HG02884 (cell line): Measurements from ENCODE around the gene RNF13.
"Not testable (repeated sequence)": the region's sequence is repeated elsewhere in the genome, so short reads cannot be mapped to it uniquely, and the experiment has no call there.

Experiments
- ATAC-seq: cut with Tn5 transposase; IDR thresholded peaks from one replicate; pipeline ENCODE4 v1.9.1; 2021; ENCODE audit warnings: mild to moderate bottlenecking, moderate library complexity; ENCODE audit not compliant: unreplicated experiment

RNF13 gene

DNA sequence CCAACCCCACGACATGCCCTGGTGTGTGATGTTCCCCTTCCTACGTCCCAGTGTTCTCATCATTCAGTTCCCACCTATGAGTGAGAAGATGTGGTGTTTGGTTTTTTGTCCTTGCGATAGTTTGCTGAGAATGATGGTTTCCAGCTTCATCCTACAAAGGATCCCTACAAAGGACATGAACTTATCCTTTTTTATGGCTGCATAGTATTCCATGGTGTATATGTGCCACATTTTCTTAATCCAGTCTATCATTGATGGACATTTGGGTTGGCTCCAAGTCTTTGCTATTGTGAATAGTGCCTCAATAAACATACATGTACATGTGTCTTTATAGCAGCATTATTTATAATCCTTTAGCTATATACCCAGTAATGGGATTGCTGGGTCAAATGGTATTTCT lies 131.0 kb downstream of the RNF13 start:
- not testable (repeated sequence) for ATAC-seq

DNA sequence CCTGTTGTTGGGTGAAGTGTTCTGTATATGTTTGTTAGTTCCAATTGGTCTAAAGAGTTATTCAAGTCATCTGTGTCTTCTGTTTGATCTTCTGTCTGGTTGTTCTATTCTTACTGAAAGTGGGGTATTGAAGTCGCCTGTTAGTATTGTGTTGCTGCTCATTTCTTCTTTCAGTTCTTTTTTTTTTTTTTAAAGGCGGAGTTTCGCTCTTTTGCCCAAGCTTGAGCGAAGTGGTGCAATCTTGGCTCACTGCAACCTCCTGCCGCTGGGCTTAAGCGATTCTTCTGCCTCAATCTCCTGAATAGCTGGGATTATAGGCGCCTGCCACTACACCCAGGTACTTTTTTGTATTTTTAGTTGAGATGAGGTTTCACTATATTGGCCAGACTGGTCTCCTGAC lies 134.2 kb downstream of the RNF13 start:
- ATAC-seq, result no peak

DNA sequence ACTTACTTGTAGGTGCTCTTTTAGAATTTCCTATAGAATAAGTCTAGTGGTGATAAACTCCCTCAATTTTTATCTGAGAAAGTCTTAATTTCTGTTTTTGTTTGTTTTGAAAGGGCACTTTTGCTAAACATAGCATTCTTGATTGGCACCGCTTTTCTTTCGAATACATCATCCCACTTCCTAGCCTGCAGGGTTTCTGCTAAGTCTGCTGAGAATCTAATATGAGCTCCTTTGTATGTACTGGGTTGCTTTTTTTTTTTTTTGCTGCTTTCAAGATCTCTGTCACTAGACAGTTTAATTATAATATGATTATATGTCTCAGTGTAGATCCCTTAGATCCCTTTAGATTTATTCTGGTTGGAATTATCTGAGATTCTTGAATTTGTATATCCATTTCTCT lies 136.2 kb downstream of the RNF13 start:
- ATAC-seq, result no peak

GRCh38 chr3:149954812-149955211 lies 141.8 kb downstream of the RNF13 start:
- ATAC-seq, result no peak

DNA sequence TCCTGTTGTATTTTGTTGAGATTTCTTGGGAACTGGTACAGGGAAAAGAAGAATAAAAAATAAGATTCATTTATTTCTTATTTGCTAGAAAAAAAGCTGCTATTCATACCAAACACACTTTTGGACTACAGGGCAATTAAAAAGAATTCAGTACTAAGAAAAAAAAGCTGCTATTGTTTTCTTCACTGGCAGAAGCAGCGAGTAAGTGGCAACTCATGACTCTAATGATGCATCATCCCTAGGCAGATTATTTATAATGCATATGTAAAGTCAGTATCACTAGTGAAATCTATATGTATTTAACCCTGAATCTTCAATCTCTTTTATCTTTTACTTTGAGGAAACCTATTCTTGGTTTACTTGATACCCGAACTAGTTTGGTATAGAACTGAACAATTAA lies 142.4 kb downstream of the RNF13 start:
- ATAC-seq, result no peak

GRCh38 chr3:149957361-149958125 lies 144.5 kb downstream of the RNF13 start:
- ATAC-seq, result no peak

- no peak for ATAC-seq
These were observed 145.3 kb downstream of the RNF13 start for GRCh38 chr3:149958171-149958796.

- ATAC-seq, result no peak
These were observed 146.4 kb downstream of the RNF13 start for GRCh38 chr3:149959443-149959842.

- ATAC-seq, result no peak
These were observed 150.5 kb downstream of the RNF13 start for GRCh38 chr3:149963485-149963884.

- ATAC-seq, result no peak
These were observed 151.3 kb downstream of the RNF13 start for GRCh38 chr3:149964291-149964690.

DNA sequence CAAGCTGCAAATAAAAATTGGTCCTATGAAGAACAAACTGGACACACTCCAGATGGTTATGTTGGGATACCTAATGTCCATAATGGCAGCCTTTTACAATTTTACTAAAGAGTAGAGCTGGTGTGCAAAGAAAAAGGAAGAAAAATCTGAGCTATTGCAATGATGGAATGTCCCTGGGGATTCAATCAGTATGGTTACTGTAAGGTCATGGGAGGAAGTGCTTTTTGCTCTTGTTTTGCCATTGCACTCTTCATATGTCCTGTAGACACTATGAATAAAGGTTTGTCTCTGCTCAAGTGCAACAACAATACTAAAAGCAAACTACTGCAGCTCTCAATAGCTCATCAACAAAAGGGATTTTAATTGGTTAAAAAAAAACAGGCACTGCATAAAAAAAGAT lies 152.3 kb downstream of the RNF13 start:
- no peak for ATAC-seq

GRCh38 chr3:149967086-149967685 lies 154.2 kb downstream of the RNF13 start:
- no peak for ATAC-seq

DNA sequence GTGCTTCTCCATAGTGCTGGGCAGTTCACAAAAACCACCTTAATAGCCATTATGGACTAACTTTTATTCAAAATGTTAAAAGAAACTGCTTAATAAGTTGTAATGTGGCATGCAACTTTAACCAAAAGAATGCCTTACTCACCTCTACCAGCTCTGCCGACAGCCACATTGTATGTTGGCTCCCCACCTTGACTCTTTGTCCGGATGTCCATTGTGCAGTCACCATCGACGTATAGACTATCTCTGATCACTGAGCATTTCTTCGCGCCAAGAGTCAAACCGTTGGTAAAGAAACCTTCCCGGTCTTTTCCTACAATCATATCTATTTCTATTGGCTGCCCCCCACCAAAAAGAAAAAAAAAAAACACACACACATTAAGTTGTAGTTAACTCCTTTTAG lies 155.2 kb downstream of the RNF13 start:
- ATAC-seq, result no peak

DNA sequence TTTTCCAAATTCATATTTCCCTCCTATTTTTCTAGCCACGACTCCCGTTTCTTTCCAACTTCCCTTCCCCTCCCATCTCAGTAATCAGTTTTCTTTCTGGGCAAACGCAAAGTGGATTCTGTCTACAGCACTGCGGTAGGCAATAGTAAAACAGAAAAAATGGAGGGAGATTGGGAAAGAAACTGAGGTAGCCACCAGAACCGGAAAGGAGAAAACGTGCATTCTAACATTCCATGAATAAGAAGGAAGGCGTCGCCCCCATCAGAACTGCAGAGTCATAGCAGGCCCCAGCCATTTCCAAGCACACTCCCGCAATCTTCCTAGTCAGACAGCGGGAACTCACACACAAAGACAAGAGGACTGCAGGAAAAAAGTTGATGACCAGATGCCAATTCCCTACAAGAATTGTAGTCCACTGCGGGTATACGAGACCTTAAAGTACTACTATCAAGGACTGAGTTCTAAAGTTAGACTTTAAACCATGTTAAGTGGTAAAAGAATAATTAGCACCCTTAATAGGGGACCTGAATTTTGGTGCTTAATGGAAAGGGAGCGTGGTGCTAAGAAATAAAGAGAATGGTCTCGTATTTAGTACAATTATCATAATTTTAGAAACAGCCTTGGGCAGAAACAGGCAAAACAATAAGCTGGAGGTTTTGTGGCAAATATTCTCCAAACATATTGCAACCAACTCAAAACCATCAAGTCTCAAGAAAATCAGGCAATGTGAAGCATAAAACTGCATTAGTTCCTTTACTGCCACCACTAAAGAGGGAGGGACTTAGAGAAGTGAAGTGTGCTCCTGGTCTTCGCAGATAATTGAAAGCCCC lies 156.3 kb downstream of the RNF13 start:
- peak; percentile 0 for ATAC-seq

DNA sequence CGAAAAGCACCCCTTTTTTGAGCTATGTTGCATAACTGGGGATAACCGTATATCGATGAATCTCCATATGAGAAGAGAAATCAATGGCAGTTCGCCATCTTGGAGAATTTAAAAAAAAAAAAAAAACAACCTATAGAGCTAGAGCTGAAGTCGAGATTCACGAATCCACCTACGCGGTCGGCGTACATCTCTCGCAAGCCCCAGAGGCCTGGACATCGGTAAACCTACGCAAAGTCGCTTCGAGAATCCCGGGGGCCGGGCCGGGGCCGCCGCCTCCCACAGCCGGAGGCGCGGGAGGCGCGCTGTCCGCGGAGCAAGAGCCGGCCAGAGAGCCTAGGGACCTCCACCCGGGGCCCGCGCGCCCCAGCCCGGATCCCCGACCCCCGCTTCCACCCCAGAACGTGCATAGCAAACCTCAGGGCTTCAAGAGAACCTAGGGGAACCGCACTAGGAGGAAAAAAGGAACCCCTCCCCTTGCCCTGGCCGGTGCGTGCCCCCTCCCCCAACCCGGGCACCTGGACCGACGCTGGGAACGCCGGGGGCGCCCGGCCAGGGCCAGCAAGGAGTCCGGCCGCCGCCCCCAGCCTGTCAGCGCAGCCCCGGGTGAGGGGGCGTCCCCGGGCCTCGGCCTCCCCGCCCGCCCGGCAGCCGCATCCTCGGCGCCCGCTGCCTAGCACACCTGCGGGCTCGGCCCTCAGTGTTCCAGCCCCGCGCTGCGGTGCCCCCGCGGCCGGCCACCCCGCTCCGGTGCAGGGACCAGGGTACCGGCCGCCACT lies 157.1 kb downstream of the RNF13 start:
- peak; percentile 58 for ATAC-seq

DNA sequence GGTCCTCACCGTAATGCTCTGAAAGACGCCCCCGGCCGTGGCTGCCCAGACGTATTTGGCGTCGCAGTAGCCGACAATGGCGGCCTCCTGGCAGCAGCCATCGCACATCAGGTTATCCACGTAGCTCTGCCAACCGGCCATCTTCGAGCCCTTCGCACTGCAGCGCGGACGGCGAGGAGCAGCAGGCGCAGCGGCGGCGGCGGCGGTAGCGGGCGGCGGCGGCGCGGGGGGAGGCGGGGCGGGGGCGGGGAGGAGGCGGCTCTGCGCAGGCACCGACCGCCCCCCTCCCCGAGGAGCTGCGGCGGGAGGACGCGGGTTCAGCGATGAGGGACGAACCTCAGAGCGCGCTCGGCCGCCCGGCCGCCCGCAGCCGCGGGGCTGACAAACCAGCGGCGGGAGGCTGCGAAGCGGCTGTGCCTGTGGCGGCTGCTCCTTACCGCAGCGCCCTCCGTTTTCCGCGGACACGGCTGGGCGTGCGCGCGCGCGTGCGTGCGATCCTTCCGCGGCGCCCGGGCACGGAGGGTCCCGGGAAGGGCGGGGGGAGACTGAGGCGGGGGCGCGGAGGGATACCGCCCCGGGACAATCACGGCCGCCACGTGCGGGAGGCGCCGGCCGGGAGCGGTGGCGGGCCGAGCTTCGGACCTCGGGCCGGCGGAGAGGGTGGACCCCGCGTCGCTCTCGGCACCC lies 157.8 kb downstream of the RNF13 start, which contains the start of gene PFN2:
PFN2 (minus strand) TSS at position 180 of the 687 bp plus-strand sequence; CDS start at position 141, 39 bp downstream.
- ATAC-seq, result peak; percentile 31

GRCh38 chr3:149971403-149972075 lies 158.5 kb downstream of the RNF13 start:
- ATAC-seq, result peak; percentile 26

DNA sequence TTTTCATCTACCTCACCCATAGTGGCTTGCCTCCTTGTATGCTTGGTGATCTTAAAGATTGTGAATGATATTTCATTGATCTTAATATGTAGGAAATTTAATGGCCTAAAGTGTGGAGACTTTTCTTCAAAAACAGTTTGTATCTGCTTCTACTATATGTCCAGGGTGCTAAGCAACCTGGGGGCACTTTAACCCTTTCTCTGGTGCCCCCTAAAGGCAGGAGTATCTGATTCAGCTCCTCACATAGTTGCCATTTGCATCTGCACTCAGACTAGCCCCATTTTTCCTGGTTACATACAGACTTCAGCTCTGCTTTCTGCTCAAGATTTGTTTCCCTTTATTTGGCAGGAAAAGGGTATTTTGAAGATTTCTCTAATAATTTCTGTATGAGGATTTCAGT lies 162.9 kb downstream of the RNF13 start:
- peak; percentile 40 for ATAC-seq

DNA sequence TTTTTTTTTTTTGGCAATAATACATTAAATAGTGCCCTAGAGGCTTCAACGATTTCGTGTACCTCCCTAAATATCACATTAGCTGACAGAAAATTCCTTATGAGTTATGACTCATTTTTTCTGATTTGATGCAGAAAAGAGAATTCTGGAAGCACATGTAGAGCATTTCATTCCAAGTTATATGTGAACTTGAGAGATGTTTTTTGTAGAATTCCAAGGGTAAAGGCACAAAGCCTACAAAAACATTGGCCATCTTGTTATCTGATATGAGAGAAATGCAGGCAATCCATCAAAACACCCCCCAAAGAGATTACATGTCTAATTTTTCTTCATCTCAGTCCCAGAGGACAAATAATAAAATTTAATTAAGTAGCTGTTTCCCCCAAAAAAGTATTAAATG lies 164.4 kb downstream of the RNF13 start:
- ATAC-seq, result no peak
